HCT116 (cell line): ENCODE measurements around the gene AMZ1. TPM values are rescaled to one million over a fixed set of nuclear protein-coding genes. Genes with fewer than 3 reads are reported as not detected.

Experiments
- ATAC-seq: fragments of 200-7000 bp; cut with Tn5 transposase; 2 replicates; pipeline ENCODE4 v1.9.1; 2020; ENCODE audit warnings: mild to moderate bottlenecking, moderate library complexity
- BruUV-seq: library from RNA; stranded (reverse); fragments of 400-500 nt; replicated peaks from 2 replicates; lab custom pipeline; 2021; lab: Mats Ljungman, UMichigan
- CTCF ChIA-PET: fragments of 300-600 bp; sonication (Branson Sonifier 250); formaldehyde crosslinking; loops from one replicate; lab custom pipeline; 2021; ENCODE audit warnings: antibody characterized with exemption; lab: Charles Lee
- POLR2A ChIA-PET: fragments of 300-600, 350-600 bp; sonication (Branson Sonifier 250); formaldehyde crosslinking; loops from one replicate; lab custom pipeline; 2021; ENCODE audit warnings: antibody characterized with exemption; lab: Charles Lee
- RAD21 ChIA-PET, 2 experiments: fragments of 300-600 bp; sonication (Branson Sonifier 250); formaldehyde crosslinking; loops; one replicate each; lab custom pipeline; 2023; ENCODE audit warnings: low total read pairs in 2 of 2; ENCODE audit not compliant: uncharacterized antibody in 2 of 2, unreplicated experiment in 2 of 2, low non-redundant PET in 1 of 2; lab: Charles Lee
- DNase-seq: peaks from one replicate; pipeline ENCODE4 v3.0.0-alpha.2; 2010; ENCODE audit warnings: low read depth, low spot score
- H2AFZ ChIP-seq: fragments of 200-600 bp; shearing (Covaris generic), sonication (generic); 2 replicates; pipeline ENCODE4 v1.6.1; 2017; ENCODE audit warnings: low read depth, mixed run types, mixed read lengths, antibody characterized with exemption, low read length; ENCODE audit not compliant: poor library complexity, severe bottlenecking
- H3K27ac ChIP-seq: 2 replicates; pipeline ENCODE4 v1.5.1; 2012; ENCODE audit warnings: low read depth, low read length
- H3K27me3 ChIP-seq: fragments of 200-600 bp; sonication (generic); 2 replicates; pipeline ENCODE4 v1.6.1; 2016; ENCODE audit warnings: mixed run types, low read length, mixed read lengths; ENCODE audit not compliant: insufficient read depth
- H3K36me3 ChIP-seq, 2 experiments: fragments of 200-500 bp in 1 of 2; fragments of 200-600 bp in 1 of 2; sonication (Bioruptor generic) in 1 of 2; sonication (generic) in 1 of 2; 2 replicates each; pipeline versions ENCODE4 v1.5.1 to v1.6.1; 2014 to 2016; ENCODE audit warnings: low read length in 2 of 2, inconsistent platforms in 1 of 2, mixed read lengths in 1 of 2, mixed run types in 1 of 2; ENCODE audit not compliant: insufficient read depth in 2 of 2, control insufficient read depth in 1 of 2
- H3K4me1 ChIP-seq, 2 experiments: fragments of 200-600 bp in 1 of 2; sonication (generic) in 1 of 2; 2 replicates each; pipeline versions ENCODE4 v1.5.1 to v1.6.1; 2012 to 2017; ENCODE audit warnings: low read length in 2 of 2, inconsistent platforms in 1 of 2, mild to moderate bottlenecking in 1 of 2, mixed read lengths in 1 of 2, mixed run types in 1 of 2, moderate library complexity in 1 of 2; ENCODE audit not compliant: insufficient read depth in 2 of 2, control insufficient read depth in 1 of 2
- H3K4me2 ChIP-seq: fragments of 200-600 bp; sonication (generic); 2 replicates; pipeline ENCODE4 v1.6.1; 2017; ENCODE audit warnings: mixed run types, low read length, mixed read lengths
- H3K4me3 ChIP-seq, 2 experiments: fragments of 200-600 bp in 1 of 2; sonication (generic) in 1 of 2; replicated peaks in 1 of 2; 2 replicates each; pipeline ENCODE4 v1.5.1; 2011 to 2016; ENCODE audit warnings: low read length in 2 of 2, control low read depth in 1 of 2, low read depth in 1 of 2, mild to moderate bottlenecking in 1 of 2, mixed read lengths in 1 of 2, mixed run types in 1 of 2
- H3K79me2 ChIP-seq: fragments of 200-600 bp; sonication (generic); 2 replicates; pipeline ENCODE4 v1.6.1; 2017; ENCODE audit warnings: mild to moderate bottlenecking, mixed run types, low read length, moderate library complexity, mixed read lengths; ENCODE audit not compliant: insufficient read depth
- H3K9ac ChIP-seq: fragments of 200-600 bp; sonication (generic); 2 replicates; pipeline ENCODE4 v1.6.1; 2016; ENCODE audit warnings: low read length, mixed read lengths
- H3K9me2 ChIP-seq: fragments of 200-600 bp; sonication (generic), shearing (Covaris generic); 2 replicates; pipeline ENCODE4 v1.6.1; 2017; ENCODE audit warnings: mixed run types, mild to moderate bottlenecking, moderate library complexity; ENCODE audit not compliant: insufficient read depth
- H3K9me3 ChIP-seq, 2 experiments: fragments of 200-500 bp in 1 of 2; fragments of 200-600 bp in 1 of 2; sonication (Bioruptor generic) in 1 of 2; sonication (generic) in 1 of 2; 2 replicates each; pipeline ENCODE4 v1.6.1; 2014 to 2017; ENCODE audit warnings: low read length in 2 of 2, mixed read lengths in 2 of 2, inconsistent platforms in 1 of 2, low read depth in 1 of 2, mild to moderate bottlenecking in 1 of 2, mixed run types in 1 of 2, moderate library complexity in 1 of 2; ENCODE audit not compliant: control insufficient read depth in 1 of 2, insufficient read depth in 1 of 2
- H4K20me1 ChIP-seq: fragments of 200-600 bp; sonication (generic), shearing (Covaris generic); 2 replicates; pipeline ENCODE4 v1.6.1; 2017; ENCODE audit warnings: mixed run types, mild to moderate bottlenecking, moderate library complexity; ENCODE audit not compliant: insufficient read depth
- CEBPB ChIP-seq: IDR thresholded peaks from 2 replicates; pipeline ENCODE4 v1.6.1; 2012; ENCODE audit warnings: low read depth
- EGR1 ChIP-seq: IDR thresholded peaks from 2 replicates; pipeline ENCODE4 v1.6.1; 2012; ENCODE audit warnings: low read depth
- ELF1 ChIP-seq: IDR thresholded peaks from 2 replicates; pipeline ENCODE4 v1.6.1; 2012; ENCODE audit warnings: low read depth, borderline replicate concordance
- EZH2 ChIP-seq: fragments of 200-600 bp; sonication (generic); IDR thresholded peaks from 2 replicates; pipeline ENCODE4 v1.6.1; 2017; ENCODE audit warnings: antibody characterized with exemption, mixed run types
- EZH2phosphoT487 ChIP-seq: fragments of 200-600 bp; IDR thresholded peaks from 2 replicates; pipeline ENCODE4 v1.6.1; 2018; ENCODE audit warnings: antibody characterized with exemption, borderline replicate concordance
- MAX ChIP-seq: IDR thresholded peaks from 2 replicates; pipeline ENCODE4 v1.6.1; 2012
- RAD21 ChIP-seq: IDR thresholded peaks from 2 replicates; pipeline ENCODE4 v1.6.1; 2012; ENCODE audit warnings: low read depth, mild to moderate bottlenecking
- REST ChIP-seq: IDR thresholded peaks from 2 replicates; pipeline ENCODE4 v1.6.1; 2012; ENCODE audit warnings: low read depth
- SIN3A ChIP-seq: IDR thresholded peaks from 2 replicates; pipeline ENCODE4 v1.6.1; 2012; ENCODE audit warnings: low read depth
- SRF ChIP-seq: IDR thresholded peaks from 2 replicates; pipeline ENCODE4 v1.6.1; 2012; ENCODE audit warnings: low read depth
- TCF7L2 ChIP-seq: IDR thresholded peaks from 2 replicates; pipeline ENCODE4 v1.7.0; 2011; ENCODE audit warnings: borderline replicate concordance, inconsistent platforms; ENCODE audit not compliant: insufficient read depth, insufficient read length; ENCODE audit errors: extremely low read depth
- YY1 ChIP-seq: IDR thresholded peaks from 2 replicates; pipeline ENCODE4 v1.6.1; 2011; ENCODE audit warnings: low read length, low read depth, moderate library complexity, mild to moderate bottlenecking; ENCODE audit not compliant: insufficient replicate concordance; ENCODE audit errors: extremely low read depth
- intact Hi-C: fragments of 100-400 bp; cut with micrococcal nuclease; formaldehyde crosslinking; loops from 2 replicates; pipeline ENCODE4 v1.10.0; 2022
- total RNA-seq: library from RNA; stranded (reverse); gene quantifications from one replicate; pipeline ENCODE4 v1.2.1, GENCODE V29; 2021; ENCODE audit not compliant: unreplicated experiment

Gene AMZ1
- total RNA-seq, 1 experiment from 2014 or later, result not detected

GRCh38 chr7:2658941-2659340 lies 29.1 kb upstream of the AMZ1 start:
- RAD21 ChIA-PET, result no interaction called here
- TF ChIP-seq YY1 (no peak), RAD21 (no peak), MAX (no peak), EZH2phosphoT487 (no peak), EGR1 (no peak), TCF7L2 (no peak), ELF1 (no peak), EZH2 (no peak), SIN3A (no peak), SRF (no peak), CEBPB (no peak), REST (no peak)
- TF ChIP-seq, all 23 proteins: peak for 0
- no TSS peak for BruUV-seq
- intact Hi-C loops, result no loop called here
- Histone ChIP-seq H3K9me3 (no peaks in the 10 kb centered on the region), H3K27ac (no peak overlapping the region), H3K27me3 (no peaks in the 10 kb centered on the region), H3K36me3 (no peaks in the 10 kb centered on the region; a peak in 1 of 4 replicates), H2AFZ (no peak overlapping the region), H3K4me2 (no peak overlapping the region), H3K9ac (no peak overlapping the region), H3K4me1 (no peaks in the 10 kb centered on the region), H4K20me1 (no peaks in the 10 kb centered on the region), H3K4me3 (no peak overlapping the region), H3K79me2 (no peaks in the 10 kb centered on the region), H3K9me2 (no peaks in the 10 kb centered on the region)
- CTCF ChIA-PET, result no interaction called here
- DNase-seq, result no peak
- POLR2A ChIA-PET, result no interaction called here
- no peak for ATAC-seq
